K562 (cell line): Measurements from ENCODE around the gene PLEKHO2.

Experiments used
- CTCF ChIP-seq, 3 experiments: IDR thresholded peaks in 2 of 3; conservative IDR thresholded peaks in 1 of 3; 2 replicates each; pipeline ENCODE4 v1.5.1; 2011 to 2012; ENCODE audit warnings: low read length in 3 of 3, mild to moderate bottlenecking in 3 of 3, control low read depth in 2 of 3, improper control_type of control experiment in 1 of 3, inconsistent platforms in 1 of 3, low read depth in 1 of 3, mixed read lengths in 1 of 3, moderate library complexity in 1 of 3; ENCODE audit not compliant: insufficient read depth in 2 of 3
- ELF4 ChIP-seq: fragments of 450-650 bp; formaldehyde crosslinking; IDR thresholded peaks from 2 replicates; pipeline ENCODE4 v1.4.0; 2022; ENCODE audit warnings: missing genetic modification characterization
- MYC ChIP-seq, 2 experiments: fragments of 250-450 bp in 1 of 2; sonication (Bioruptor Pico) in 1 of 2; IDR thresholded peaks; 2 replicates each; pipeline versions ENCODE4 v1.5.1 to v1.6.1; 2012 to 2021; ENCODE audit warnings: low read depth in 2 of 2, borderline replicate concordance in 1 of 2, improper control_type of control experiment in 1 of 2, low read length in 1 of 2, mild to moderate bottlenecking in 1 of 2, moderate library complexity in 1 of 2
- RERE ChIP-seq: sonication (generic); formaldehyde crosslinking; IDR thresholded peaks from 2 replicates; pipeline ENCODE4 v1.8.0; 2023; ENCODE audit warnings: missing genetic modification reagents, mild to moderate bottlenecking, borderline replicate concordance
- RFX1 ChIP-seq: fragments of 450-650 bp; IDR thresholded peaks from 2 replicates; pipeline ENCODE4 v1.6.1; 2016; ENCODE audit warnings: mild to moderate bottlenecking, moderate library complexity
- RREB1 ChIP-seq: fragments of 250-450 bp; sonication (Bioruptor Pico); IDR thresholded peaks from 2 replicates; pipeline ENCODE4 v1.4.0; 2020

GRCh38 chr15:64824929-64825430, 16.7 kb upstream of the PLEKHO2 start:
- TF ChIP-seq CTCF (IDR thresholded peaks at IDR 0.05 in 2 of 3, conservative IDR thresholded peaks at IDR 0.05 in 1 of 3; ENCODE audit: insufficient read depth in 2 of 3, low read depth in 1 of 3, low read length in 3 of 3), result no peak
- TF ChIP-seq ELF4 (CRISPR knock-in tag), result no peak
- TF ChIP-seq RERE (CRISPR knock-in tag), result no peak
- TF ChIP-seq MYC (IDR thresholded peaks at IDR 0.05; ENCODE audit: low read depth, low read length), result no peak
- no peak for TF ChIP-seq MYC (CRISPR knock-in tag; IDR thresholded peaks at IDR 0.05; ENCODE audit: borderline replicate concordance, low read depth)
- TF ChIP-seq RFX1, result no peak
- no peak for TF ChIP-seq RREB1 (CRISPR knock-in tag)
